AG08395 (cell line): Measurements from ENCODE around the gene KLHL35.

Experiments
- DNase-seq: peaks from one replicate; pipeline ENCODE4 v3.0.0; 2012; ENCODE audit warnings: mixed read lengths, low spot score

KLHL35 gene

DNA sequence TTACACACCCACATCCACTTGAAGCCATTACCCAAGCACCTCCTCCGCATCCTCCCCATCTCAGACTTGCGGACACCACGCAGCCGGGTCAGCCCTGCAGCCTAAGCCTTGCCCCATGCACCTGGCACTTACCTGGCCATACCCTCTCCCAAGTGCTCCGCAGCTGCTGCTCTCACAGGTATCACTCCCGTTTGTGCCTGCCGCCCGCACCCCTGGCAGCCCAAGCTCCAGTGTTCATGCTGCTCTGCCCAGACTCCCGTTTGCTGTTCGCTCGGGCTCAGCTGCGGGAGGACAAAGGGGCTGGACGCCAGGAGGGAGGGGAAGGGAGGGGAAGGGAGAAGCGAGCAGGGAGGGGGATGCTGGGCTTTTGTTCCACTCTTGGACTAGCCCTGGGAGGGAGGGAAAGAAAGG lies at the start of gene KLHL35:
KLHL35 (minus strand) TSS at position 293 of the 411 bp plus-strand sequence. CDS start 2,574 bp downstream, outside the sequence.
- no peak for DNase-seq

DNA sequence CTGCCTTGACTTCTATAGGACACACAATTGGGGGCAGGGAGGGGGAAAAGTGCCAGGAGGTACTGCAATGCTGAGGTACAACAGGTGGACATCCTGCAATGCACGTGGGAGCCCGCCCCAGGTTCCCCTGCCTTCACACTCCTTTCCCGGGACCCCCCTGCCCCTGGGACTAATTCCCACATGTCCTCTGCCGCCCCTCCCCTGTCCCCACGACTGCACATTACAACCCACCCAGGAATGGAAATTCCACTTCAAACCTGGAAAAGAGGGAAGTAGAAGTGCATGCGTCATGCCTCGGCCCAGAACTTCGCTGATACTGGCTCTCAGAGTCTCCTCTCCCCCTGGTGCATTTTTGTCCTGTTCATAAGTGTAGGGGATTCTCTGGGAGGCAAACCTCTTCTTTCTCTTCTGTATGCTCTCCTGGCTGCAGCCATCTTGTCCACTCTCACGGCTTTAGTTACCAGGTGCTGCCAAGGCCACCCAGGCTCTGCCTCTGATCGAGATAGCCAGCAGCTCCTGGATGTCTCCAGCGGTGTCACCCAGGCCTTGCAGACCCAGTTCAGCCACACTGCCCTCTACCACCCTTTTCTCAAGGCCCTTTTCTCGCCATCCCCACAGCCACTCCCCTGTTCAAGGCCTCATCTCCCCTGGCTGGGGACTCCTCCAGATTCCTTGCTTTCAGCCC lies 49.1 kb upstream of the KLHL35 start:
- no peak for DNase-seq

DNA sequence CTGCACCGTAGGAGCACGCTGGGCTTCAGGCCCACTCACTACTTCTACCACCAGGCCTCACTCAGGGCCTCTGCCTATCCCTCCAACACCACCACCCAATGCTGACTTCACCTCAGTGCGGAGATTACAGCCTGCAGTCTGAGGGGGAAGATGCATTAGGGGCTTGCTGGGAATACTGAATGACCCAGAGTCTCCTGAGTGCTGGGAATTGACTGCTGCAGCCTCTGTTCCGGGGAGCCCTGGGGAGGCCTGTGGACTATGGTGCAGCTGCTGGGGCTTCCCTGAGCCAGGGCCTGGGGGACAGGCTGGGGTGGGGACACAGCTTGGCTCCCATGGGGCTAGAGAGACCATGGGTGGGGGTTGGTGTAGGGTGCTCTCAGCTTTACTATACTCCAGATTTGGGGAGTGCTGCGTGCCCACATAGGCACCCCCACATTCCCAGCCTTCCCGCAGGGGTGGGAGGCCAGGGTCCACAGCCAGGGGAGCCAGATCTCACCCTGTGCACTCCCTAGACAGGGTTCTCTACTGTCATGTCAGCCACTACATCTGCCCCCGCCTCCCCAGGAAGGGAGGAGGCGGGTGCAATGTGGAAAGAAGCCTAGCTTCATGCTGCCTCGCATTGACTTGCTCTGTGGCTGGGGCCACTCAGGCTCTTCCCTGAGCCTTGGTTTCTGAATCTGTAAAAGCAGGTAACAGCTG lies 48.4 kb upstream of the KLHL35 start:
- no peak for DNase-seq

DNA sequence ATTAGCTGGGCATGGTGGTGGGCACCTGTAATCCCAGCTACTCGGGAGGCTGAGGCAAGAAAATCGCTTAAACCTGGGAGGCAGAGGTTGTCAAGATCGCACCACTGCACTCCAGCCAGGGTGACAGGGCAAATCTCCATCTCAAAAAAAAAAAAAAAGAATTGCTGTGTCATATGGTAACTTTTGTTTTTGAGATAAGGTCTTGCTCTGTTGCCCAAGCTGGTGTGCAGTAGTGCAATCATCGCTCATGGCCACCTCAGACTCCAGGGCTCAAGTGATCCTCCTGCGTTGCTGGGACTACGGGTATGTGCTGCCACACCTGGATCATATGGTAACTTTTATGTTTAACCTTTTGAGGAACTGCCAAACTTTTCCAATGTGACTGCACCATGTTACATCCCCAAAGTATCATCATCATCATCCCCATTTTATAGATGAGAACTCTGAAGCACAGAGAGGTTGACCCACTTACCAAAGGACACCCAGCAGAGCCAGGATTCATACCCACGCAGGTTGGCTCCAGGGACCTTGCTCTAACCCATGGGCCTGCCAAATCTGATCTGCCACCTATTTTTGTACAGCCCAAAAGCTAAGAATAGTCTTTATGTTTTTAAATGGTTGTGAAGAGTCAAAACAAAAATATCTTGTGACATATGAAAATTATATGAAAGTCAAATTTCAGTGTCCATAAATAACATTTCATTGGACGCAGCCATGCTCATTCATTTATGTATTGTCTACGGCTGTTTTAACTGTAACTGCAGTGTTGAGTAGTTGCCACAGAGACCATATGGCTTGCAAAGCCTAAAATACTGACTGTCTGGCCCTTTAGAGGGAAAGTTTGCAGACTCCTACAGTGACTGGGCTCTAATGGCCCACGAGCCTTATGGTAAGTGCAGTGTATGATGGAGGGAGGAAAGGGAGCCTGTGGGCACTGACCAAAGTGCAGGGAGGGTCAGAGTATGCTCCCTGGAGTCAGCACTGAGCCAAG lies 47.5 kb upstream of the KLHL35 start:
- DNase-seq = no peak

DNA sequence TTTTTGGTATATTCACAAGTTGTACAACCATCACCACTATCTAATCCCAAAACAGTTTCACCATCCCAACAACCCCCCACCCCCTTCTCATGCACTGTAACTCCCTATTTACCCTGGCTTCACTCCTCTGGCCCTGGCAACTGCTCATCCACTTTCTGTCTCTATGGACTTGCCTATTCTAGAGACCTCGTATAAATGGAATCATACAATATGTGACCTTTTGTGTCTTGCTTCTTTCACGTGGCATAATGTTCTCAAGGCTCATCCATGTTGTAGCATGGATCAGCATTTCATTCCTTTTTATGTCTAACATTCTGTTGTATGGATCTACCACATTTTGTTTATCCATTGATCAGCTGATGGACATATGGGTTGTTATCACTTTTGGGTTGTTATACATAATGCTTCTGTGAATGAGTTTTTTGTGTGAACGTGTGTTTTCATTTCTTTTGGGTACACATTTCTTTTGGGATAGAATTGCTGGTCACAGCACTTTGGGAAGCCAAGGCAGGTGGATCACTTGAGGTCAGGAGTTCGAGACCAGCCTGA lies 46.7 kb upstream of the KLHL35 start:
- no peak for DNase-seq

DNA sequence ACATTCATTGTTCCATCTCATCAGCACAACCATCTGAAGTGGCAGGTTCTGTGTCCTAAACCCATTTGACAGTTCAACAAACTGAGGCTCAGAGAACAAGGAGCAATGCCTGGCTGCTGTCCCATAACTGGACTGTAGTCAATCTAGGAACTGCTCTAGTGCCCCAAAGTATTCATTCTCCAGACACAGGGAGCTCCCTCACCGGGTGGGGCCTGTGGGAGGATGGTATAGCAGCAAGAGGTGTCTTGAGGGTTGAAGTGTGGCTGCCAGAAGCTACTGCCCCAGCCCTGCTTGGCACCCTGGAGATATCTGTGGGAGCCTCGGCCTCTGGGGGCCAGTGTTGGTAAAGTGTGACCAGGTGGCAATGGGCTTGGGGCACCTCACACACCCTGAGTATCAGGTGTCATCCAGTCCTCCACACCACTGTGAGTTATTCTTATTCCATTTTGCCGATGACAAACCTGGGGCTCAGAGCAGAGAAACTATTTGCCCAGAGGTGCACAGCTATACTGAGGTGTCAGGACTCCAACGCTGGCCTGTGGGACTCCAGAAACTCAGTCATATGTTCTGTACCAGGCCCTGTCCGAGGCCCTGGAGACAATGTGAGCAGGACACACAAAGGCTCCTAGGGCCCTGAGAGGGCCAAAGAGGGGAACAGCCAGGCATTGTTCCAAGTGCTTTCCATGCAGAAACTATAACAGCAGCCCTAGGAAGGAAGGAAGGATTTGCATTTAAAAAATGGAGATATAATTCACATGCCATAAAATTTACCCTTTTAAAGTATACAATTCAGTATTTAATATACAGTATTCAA lies 46.0 kb upstream of the KLHL35 start:
- no peak for DNase-seq

DNA sequence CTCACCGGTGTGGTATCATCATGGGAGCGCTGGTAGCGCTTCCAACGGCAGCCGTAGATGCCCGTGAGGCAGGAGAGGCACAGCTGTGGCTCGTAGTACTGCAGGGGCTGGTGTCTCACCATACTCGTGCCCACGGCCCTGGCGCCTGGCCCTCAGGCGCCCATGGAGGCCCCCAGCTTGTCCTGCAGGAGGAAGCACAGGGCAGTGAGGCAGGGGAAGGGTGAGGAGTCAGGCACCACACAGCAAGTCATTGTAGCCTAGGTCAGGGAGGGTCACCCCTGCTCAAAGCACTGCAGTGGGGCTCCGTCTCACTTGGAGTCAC lies 44.6 kb upstream of the KLHL35 start:
- no peak for DNase-seq

GRCh38 chr11:75476739-75477613 lies 44.0 kb upstream of the KLHL35 start:
- no peak for DNase-seq

- peak; percentile 29 for DNase-seq
Observed at GRCh38 chr11:75475767-75476650, 43.0 kb upstream of the KLHL35 start.

GRCh38 chr11:75474878-75475766 lies 42.1 kb upstream of the KLHL35 start:
- DNase-seq = peak; percentile 65

DNA sequence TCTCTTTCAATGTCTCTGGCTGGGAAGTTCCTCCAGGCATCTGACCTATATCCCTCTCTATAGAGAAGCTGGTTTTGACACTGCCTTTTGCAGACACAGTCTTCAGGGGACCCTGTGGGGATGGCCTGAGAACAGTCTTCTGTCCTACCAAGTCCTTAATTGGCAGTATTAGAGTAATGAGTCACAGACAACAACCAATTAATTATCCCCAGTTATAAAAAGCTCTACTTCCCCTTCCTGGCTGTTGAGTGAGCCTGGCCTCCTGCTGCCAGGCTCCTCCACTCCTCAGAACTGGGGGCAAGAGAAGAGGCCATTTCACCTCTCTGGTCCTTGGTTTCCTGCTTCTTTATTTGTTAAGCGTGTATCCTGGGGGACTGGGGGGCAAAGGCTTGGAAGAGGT lies 41.2 kb upstream of the KLHL35 start:
- peak; percentile 32 for DNase-seq

DNA sequence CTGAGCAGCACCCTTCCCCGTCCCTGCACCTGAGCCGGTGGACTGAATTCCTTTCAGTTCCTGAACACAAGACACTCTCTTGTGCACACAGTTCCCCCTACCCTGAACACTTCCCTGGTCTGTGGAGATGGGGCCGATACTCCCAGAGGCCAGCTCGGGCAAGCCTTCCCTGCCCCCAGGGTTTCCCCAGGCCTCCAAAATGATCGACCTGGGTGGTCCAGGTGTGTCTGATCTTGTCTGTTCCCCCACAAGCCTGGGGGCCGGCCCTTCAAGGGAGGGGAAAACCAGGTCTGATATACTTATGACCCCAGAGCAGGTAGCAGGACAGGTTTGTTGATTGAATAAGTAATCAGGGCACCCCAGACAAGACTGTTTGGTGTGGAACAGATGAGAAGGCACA lies 40.7 kb upstream of the KLHL35 start:
- DNase-seq = no peak

- no peak for DNase-seq
Observed at GRCh38 chr11:75472081-75472732, 39.2 kb upstream of the KLHL35 start.

- no peak for DNase-seq
Observed at GRCh38 chr11:75471176-75471973, 38.4 kb upstream of the KLHL35 start.

- DNase-seq = no peak
Observed at GRCh38 chr11:75470476-75471080, 37.6 kb upstream of the KLHL35 start.

DNA sequence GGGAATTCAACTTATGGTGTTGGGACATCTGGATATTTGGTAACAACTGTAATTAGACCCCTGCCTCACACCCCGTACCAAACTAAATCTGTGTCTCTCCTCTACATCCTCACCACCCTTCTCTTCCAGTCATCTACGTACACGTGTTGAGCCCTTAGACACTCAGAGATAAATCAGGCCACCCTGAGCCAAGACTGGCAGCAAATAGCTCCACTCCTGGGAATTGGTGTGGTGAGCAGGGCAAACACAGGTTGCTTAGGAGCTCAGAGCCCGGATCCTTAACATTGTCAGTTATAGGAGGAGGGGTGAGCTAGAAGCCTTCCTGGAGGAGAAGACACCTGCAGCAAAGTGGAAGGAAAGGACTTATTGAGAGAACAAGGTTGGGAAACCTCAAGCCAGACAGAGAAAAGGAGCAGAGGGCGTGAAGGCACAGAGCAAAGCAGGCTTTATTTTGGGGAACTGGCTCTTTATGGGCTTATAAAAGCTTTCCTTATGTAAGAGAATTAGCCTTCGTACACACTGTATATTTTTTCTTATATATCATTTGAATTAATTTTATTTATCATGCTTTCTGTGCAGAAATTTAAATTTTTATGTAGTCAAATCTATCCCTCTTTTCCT lies 36.9 kb upstream of the KLHL35 start:
- DNase-seq = no peak
